C4-2B (cell line): ENCODE data around the gene GDF2.

Experiments used
- ZFX ChIP-seq: fragments of 450-650 bp; IDR thresholded peaks from 2 replicates; pipeline ENCODE4 v1.6.1; 2017
- TF ChIP-seq, protein P1 (sequence below): fragments of 450-650 bp; conservative IDR thresholded peaks from 2 replicates; pipeline ENCODE4 v1.5.1; 2017; ENCODE audit warnings: mild to moderate bottlenecking

DNA sequence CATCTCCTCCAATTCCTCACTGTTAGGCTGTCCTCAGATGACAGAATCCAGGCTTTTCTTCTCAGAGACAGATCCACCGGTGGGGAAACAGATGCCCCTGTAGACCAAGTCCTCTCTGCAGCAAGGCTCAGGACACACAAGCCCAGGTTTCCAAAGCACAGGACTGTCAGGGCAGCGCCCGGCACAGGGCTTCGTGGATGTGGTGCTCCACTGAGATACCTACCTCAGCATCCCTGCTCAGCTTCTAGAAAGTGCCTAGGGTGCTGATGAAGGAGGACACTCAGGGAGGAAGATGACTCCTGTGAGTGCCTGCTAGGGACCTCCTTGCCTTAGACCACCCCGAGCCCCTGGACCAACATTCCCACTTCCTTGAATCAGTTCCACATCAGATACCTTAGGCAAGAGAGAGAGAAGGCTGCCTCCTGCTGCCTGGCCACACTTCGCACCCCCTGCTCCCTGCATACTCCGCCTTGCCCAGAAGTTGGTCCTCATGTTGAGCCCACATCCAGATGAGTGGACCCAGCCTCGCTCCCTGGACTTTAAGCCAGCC, 17.0 kb downstream of the GDF2 start:
- TF ChIP-seq, protein P1, sequence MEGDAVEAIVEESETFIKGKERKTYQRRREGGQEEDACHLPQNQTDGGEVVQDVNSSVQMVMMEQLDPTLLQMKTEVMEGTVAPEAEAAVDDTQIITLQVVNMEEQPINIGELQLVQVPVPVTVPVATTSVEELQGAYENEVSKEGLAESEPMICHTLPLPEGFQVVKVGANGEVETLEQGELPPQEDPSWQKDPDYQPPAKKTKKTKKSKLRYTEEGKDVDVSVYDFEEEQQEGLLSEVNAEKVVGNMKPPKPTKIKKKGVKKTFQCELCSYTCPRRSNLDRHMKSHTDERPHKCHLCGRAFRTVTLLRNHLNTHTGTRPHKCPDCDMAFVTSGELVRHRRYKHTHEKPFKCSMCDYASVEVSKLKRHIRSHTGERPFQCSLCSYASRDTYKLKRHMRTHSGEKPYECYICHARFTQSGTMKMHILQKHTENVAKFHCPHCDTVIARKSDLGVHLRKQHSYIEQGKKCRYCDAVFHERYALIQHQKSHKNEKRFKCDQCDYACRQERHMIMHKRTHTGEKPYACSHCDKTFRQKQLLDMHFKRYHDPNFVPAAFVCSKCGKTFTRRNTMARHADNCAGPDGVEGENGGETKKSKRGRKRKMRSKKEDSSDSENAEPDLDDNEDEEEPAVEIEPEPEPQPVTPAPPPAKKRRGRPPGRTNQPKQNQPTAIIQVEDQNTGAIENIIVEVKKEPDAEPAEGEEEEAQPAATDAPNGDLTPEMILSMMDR, result no peak
- no peak for TF ChIP-seq ZFX
